ENCODE results near the gene MOGAT1.

Gene MOGAT1

GRCh38 chr2:222709191-222709891, 37.9 kb downstream of the MOGAT1 start (continued):
- no peak for TF ChIP-seq SCRT1 (tag by site-specific recombination; IDR thresholded peaks at IDR 0.05; ENCODE audit: borderline replicate concordance)
- peak; percentile 82; the same call in 1 of the 2 replicates for TF ChIP-seq ZNF10 (tag by site-specific recombination; IDR thresholded peaks at IDR 0.05)
- peak; percentile 38; the same call in 1 of the 2 replicates for TF ChIP-seq SP3 (tag by site-specific recombination; IDR thresholded peaks at IDR 0.05)

- H3K9me3 ChIP-seq (ENCODE audit: control insufficient read depth, insufficient read depth, low read depth, low read length): no peaks in the 10 kb centered on the region
- no peak overlapping the region for H3K4me3 ChIP-seq (ENCODE audit: low read depth, low read length)
- H3K27ac ChIP-seq (ENCODE audit: extremely low read depth, low read depth, low read length): no peak overlapping the region
- no peaks in the 10 kb centered on the region for H3K36me3 ChIP-seq (ENCODE audit: control insufficient read depth in 2 of 2, insufficient read depth in 1 of 2, low read length in 2 of 2)
- CTCF ChIA-PET: interaction anchor here (1.0 to 2.2 kb wide), 2 partner anchors 11 to 86 kb away, joined by 3 to 8 read pairs; no protein-coding TSS in a partner anchor
- TF ChIP-seq ZNF621 (tag by site-specific recombination; IDR thresholded peaks at IDR 0.05) (no peak), KLF7 (tag by site-specific recombination; IDR thresholded peaks at IDR 0.05; ENCODE audit: borderline replicate concordance) (no peak), ZNF391 (tag by site-specific recombination; IDR thresholded peaks at IDR 0.05; ENCODE audit: borderline replicate concordance, low read depth) (no peak), ZNF514 (tag by site-specific recombination; IDR thresholded peaks at IDR 0.05) (no peak), ZNF777 (tag by site-specific recombination; IDR thresholded peaks at IDR 0.05; ENCODE audit: borderline replicate concordance) (no peak), SP2 (tag by site-specific recombination; IDR thresholded peaks at IDR 0.05) (no peak), ZBTB20 (tag by site-specific recombination; IDR thresholded peaks at IDR 0.05) (no peak), ZNF280C (tag by site-specific recombination; IDR thresholded peaks at IDR 0.05) (no peak), ZBTB8A (tag by site-specific recombination; IDR thresholded peaks at IDR 0.05) (no peak), KLF8 (tag by site-specific recombination; IDR thresholded peaks at IDR 0.05) (no peak), ZNF785 (tag by site-specific recombination; IDR thresholded peaks at IDR 0.05) (no peak), BCL11A (tag by site-specific recombination; IDR thresholded peaks at IDR 0.05; ENCODE audit: low read depth) (no peak), CTCF (tag by site-specific recombination; IDR thresholded peaks at IDR 0.05) (no peak), ZNF701 (tag by site-specific recombination; IDR thresholded peaks at IDR 0.05) (no peak), ZNF791 (tag by site-specific recombination; IDR thresholded peaks at IDR 0.05) (no peak), ZNF776 (tag by site-specific recombination; IDR thresholded peaks at IDR 0.05; ENCODE audit: borderline replicate concordance) (no peak), ZNF664 (tag by site-specific recombination; IDR thresholded peaks at IDR 0.05) (no peak), BCL6B (tag by site-specific recombination; IDR thresholded peaks at IDR 0.05) (no peak)
- POLR2A ChIA-PET: no interaction called here
- no peaks in the 10 kb centered on the region for H3K4me1 ChIP-seq (ENCODE audit: control insufficient read depth, insufficient read depth, low read length)
Measured at GRCh38 chr2:222710736-222711135, 39.3 kb downstream of the MOGAT1 start.

Data from HEK293 (cell line).